ENCODE measurements around the gene THAP8.

The THAP8 gene

DNA sequence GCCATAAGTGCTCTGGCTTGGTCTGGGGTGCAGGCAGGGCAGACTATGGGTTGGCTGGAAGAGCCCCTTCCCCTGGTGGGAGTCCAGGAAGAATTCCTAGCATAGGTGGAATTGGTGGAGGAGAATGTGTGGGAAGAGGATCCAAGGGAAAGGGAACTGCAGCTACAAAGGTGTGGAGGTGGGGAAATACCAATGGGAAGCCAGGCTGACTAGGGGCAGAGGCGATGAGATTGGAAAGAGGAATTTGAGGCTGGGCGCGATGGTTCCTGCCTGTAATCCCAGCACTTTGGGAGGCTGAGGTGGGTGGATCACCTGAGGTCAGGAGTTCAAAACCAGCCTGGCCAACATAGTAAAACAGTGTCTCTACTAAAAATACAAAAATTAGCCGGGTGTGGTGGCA is 63.9 kb downstream of the THAP8 start:
- Histone ChIP-seq H3K27ac (ENCODE audit: low read length) (no peak overlapping the region), H3K4me3 (ENCODE audit: low read depth in 1 of 2, low read length in 2 of 2) (no peak overlapping the region), H3K27me3 (ENCODE audit: low read depth, low read length) (peaks cover 8% of the 10 kb centered on the region), H3K4me1 (ENCODE audit: control insufficient read depth in 1 of 2, insufficient read depth in 2 of 2, low read length in 2 of 2) (peaks cover 0 to 16% of the 10 kb centered on the region in 2 donors), H3K9me3 (ENCODE audit: control insufficient read depth in 1 of 2, low read length in 2 of 2) (no peaks in the 10 kb centered on the region), H3K36me3 (ENCODE audit: control insufficient read depth in 1 of 2, insufficient read depth in 2 of 2, low read length in 2 of 2) (no peaks in the 10 kb centered on the region)

GRCh38 chr19:35988824-35989223 is 65.3 kb downstream of the THAP8 start:
- no peak overlapping the region for H3K27ac ChIP-seq (ENCODE audit: low read length)
- H3K36me3 ChIP-seq (ENCODE audit: control insufficient read depth in 1 of 2, insufficient read depth in 2 of 2, low read length in 2 of 2) = no peaks in the 10 kb centered on the region
- peaks cover 0 to 10% of the 10 kb centered on the region in 2 donors for H3K4me1 ChIP-seq (ENCODE audit: control insufficient read depth in 1 of 2, insufficient read depth in 2 of 2, low read length in 2 of 2)
- peaks cover 8% of the 10 kb centered on the region for H3K27me3 ChIP-seq (ENCODE audit: low read depth, low read length)
- H3K4me3 ChIP-seq (ENCODE audit: low read depth in 1 of 2, low read length in 2 of 2) = no peak overlapping the region
- H3K9me3 ChIP-seq (ENCODE audit: control insufficient read depth in 1 of 2, low read length in 2 of 2) = no peaks in the 10 kb centered on the region

GRCh38 chr19:35987571-35987896 is 66.6 kb downstream of the THAP8 start:
- Histone ChIP-seq H3K4me1 (ENCODE audit: control insufficient read depth in 1 of 2, insufficient read depth in 2 of 2, low read length in 2 of 2) (peaks cover 0 to 9% of the 10 kb centered on the region in 2 donors), H3K4me3 (ENCODE audit: low read depth in 1 of 2, low read length in 2 of 2) (no peak overlapping the region), H3K27ac (ENCODE audit: low read length) (no peak overlapping the region), H3K9me3 (ENCODE audit: control insufficient read depth in 1 of 2, low read length in 2 of 2) (no peaks in the 10 kb centered on the region), H3K27me3 (ENCODE audit: low read depth, low read length) (peaks cover 8% of the 10 kb centered on the region), H3K36me3 (ENCODE audit: control insufficient read depth in 1 of 2, insufficient read depth in 2 of 2, low read length in 2 of 2) (no peaks in the 10 kb centered on the region)

DNA sequence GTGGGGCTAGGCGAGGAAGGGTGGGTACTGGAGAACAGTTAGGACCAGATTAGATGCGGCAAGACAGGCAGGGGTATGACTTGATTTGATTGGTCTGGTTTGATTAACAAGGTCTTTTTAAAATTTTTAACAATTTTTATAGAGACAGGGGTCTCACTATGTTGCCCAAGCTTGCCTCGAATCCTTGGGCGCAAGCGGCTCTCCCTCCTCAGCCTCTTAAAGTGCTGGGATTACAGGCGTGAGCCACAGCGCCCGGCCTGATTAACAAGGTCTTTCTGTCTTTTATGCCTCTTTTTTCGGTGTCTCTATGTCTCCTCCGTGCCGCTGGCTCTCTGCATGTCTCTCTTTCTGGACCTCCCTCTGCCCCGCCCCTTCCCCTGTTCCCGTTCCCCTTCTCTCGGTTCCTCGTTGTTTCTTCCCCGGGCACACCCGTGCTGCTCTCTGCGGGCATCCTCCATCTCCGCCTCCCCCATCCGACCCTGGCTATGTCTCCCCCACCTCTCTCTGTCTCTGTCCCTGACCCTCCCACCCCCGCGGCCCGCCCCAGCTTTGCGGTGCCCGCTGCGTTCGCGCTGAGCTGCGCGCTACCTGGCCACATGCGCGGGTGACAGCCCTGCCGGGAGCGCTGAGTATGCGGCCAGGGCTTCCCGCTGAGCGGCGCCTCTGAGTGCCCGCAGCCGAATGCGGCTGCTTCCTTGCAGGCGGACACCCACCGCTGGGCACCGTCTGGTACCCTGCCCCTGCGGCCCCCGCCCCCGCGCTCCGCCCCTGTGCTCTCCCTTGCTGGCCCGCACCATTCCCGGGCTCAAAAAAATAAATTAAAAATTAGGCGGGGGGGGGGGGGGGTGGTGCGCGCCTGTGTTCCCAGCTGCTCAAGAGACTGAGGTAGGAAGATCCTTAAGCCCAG is 67.2 kb downstream of the THAP8 start:
- Histone ChIP-seq H3K27me3 (ENCODE audit: low read depth, low read length) (peaks cover 8% of the 10 kb centered on the region), H3K9me3 (ENCODE audit: control insufficient read depth in 1 of 2, low read length in 2 of 2) (no peaks in the 10 kb centered on the region), H3K36me3 (ENCODE audit: control insufficient read depth in 1 of 2, insufficient read depth in 2 of 2, low read length in 2 of 2) (no peaks in the 10 kb centered on the region), H3K4me3 (ENCODE audit: low read depth in 1 of 2, low read length in 2 of 2) (peak overlapping the region in 1 of 2 donors; percentile 52), H3K27ac (ENCODE audit: low read length) (no peak overlapping the region), H3K4me1 (ENCODE audit: control insufficient read depth in 1 of 2, insufficient read depth in 2 of 2, low read length in 2 of 2) (peaks cover 0 to 9% of the 10 kb centered on the region in 2 donors)

DNA sequence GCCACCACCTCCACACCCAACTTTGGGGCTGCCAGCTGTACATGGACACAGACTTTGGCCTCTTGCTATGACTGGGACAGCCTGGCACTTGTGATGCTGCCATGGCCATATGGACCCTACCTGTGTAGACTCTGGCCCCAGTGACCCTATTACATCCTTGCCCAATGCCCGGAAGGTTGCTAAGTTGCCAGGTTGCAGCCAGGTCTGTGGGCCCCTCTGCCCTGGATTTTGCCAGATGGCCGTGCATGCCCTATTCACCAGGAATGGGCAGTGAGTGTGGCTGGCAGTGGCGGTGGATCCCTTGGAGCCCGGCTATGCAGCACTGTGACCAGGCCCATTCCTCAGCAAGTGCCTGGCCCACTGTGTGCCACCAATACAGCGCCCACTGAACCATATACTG is 68.0 kb downstream of the THAP8 start:
- Histone ChIP-seq H3K36me3 (ENCODE audit: control insufficient read depth in 1 of 2, insufficient read depth in 2 of 2, low read length in 2 of 2) (no peaks in the 10 kb centered on the region), H3K4me1 (ENCODE audit: control insufficient read depth in 1 of 2, insufficient read depth in 2 of 2, low read length in 2 of 2) (peaks cover 0 to 9% of the 10 kb centered on the region in 2 donors), H3K4me3 (ENCODE audit: low read depth in 1 of 2, low read length in 2 of 2) (no peak overlapping the region), H3K27ac (ENCODE audit: low read length) (no peak overlapping the region), H3K9me3 (ENCODE audit: control insufficient read depth in 1 of 2, low read length in 2 of 2) (no peaks in the 10 kb centered on the region), H3K27me3 (ENCODE audit: low read depth, low read length) (peaks cover 8% of the 10 kb centered on the region)

All from muscle layer of duodenum (tissue), 2 donors.